ENCODE measurements around the gene C16orf74.

C16orf74 gene

GRCh38 chr16:85774136-85774535, 23.2 kb upstream of the C16orf74 start:
- no peak for DNase-seq

GRCh38 chr16:85773044-85773443, 22.1 kb upstream of the C16orf74 start:
- DNase-seq: no peak

GRCh38 chr16:85770741-85771140, 19.8 kb upstream of the C16orf74 start:
- no peak for DNase-seq

DNA sequence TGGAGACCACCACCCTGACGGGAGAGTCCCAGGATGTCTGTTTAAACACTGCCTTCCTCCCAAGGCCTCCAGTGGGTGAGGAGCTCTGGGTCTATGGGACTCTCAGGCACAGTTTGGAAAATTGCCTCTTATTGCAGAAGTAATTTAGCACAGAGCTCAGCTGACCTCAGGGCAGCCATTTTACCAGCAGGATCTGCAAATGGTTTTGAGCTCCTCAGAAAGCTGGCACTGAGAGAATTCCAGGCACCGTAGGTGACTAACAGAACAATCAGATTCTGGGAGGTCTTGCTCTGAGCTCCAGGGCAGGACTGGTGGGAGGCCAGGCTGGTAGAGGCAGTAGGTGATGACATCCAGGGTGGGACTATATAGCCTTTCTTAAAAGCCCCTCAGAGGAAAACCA, 17.3 kb upstream of the C16orf74 start:
- no peak for DNase-seq

- DNase-seq: no peak
These were observed 16.6 kb upstream of the C16orf74 start for GRCh38 chr16:85767531-85767930.

GRCh38 chr16:85765767-85766166, 14.9 kb upstream of the C16orf74 start:
- DNase-seq: no peak

DNA sequence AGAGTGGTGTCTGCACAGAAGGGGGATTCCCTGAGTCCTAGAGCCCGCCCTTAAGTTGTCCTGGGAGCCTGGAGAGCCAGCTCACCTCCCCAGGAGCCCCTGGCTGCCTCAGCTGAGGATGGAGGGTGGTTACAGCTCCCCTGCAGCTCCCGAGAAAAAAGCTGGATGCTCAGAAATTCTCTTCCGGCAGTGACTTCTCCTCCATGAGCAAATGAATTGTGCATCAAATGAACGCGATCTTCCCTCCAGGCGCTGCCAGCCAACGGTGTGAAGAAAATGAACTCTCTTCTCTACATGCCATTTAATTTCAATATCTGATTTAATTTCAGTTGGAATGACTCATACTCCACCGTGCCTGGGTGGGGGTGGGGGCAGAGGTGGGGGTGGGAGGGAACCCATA, 14.3 kb upstream of the C16orf74 start:
- DNase-seq: no peak

GRCh38 chr16:85763616-85764015, 12.7 kb upstream of the C16orf74 start:
- DNase-seq: no peak

- DNase-seq: no peak
These were observed 12.1 kb upstream of the C16orf74 start for GRCh38 chr16:85762970-85763369.

- no peak for DNase-seq
These were observed 11.0 kb upstream of the C16orf74 start for GRCh38 chr16:85761861-85762260.

- DNase-seq: peak; percentile 32 to 48
These were observed 8.9 kb upstream of the C16orf74 start for GRCh38 chr16:85759631-85760419.

DNA sequence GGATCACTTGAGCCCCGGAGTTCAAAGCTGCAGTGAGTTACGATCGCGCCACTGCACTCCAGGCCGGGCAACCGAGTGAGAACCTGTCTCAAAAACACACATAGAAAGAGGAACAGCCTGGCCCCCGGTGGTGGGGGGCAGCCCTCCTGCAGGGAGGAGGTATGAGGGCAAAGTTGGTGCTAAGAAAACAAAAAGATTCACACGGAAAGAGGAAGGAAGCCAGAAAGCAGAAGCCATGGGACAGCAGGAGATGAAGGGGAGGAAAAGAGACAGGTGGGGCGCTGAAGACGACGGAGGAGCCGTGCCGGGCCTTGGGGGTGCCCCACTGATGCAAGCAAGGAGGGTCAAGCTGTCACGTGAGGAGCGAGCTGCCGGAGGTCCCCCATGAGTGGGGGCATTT, 8.2 kb upstream of the C16orf74 start:
- DNase-seq: no peak

- no peak for DNase-seq
These were observed 6.5 kb upstream of the C16orf74 start for GRCh38 chr16:85757341-85757822.

DNA sequence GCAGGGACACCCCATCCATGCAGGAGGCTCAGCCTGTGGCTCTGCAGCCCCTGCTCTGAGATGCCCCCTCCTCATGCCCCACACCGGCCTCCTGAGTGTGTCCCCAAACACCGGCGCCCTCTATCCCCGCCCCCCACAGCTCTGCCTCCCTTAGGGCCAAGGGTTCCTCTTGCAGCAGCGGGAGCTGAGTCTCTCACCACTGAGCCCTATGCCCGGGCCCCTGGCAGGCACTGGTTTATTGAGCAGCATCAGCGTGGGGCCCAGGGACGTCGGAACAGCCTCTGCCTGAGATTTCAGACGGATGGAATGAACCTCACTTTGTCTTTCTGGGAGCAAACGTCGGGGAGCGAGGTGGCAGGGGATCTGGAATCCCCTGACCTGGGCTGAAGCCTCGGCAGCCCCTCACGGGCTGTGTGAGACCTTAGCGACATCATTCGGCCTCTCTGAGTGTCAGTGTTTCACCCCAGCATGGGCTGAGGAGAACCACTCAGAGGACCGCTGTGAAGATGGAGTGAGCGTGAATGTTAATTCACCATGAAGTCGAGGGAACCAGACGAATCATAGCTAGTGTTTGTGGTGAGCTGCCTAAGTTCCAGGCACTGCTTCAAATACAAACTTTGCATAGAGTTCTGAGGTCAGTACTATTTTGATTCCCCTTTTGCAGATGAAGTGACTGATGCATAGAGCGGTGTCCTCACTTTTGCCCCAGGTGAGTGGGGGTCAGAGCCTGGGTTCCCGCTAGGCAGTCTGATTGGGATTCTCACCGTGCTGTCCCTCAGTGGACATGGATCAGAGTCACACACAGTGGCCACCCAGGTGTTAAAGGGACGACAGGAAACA, 5.3 kb upstream of the C16orf74 start:
- no peak for DNase-seq

- peak; percentile 13 to 48 for DNase-seq
These were observed 3.5 kb upstream of the C16orf74 start for GRCh38 chr16:85754413-85754812.

- DNase-seq: no peak
These were observed 3.1 kb upstream of the C16orf74 start for GRCh38 chr16:85753976-85754375.

- no peak for DNase-seq
These were observed 2.7 kb upstream of the C16orf74 start for GRCh38 chr16:85753559-85753958.

DNA sequence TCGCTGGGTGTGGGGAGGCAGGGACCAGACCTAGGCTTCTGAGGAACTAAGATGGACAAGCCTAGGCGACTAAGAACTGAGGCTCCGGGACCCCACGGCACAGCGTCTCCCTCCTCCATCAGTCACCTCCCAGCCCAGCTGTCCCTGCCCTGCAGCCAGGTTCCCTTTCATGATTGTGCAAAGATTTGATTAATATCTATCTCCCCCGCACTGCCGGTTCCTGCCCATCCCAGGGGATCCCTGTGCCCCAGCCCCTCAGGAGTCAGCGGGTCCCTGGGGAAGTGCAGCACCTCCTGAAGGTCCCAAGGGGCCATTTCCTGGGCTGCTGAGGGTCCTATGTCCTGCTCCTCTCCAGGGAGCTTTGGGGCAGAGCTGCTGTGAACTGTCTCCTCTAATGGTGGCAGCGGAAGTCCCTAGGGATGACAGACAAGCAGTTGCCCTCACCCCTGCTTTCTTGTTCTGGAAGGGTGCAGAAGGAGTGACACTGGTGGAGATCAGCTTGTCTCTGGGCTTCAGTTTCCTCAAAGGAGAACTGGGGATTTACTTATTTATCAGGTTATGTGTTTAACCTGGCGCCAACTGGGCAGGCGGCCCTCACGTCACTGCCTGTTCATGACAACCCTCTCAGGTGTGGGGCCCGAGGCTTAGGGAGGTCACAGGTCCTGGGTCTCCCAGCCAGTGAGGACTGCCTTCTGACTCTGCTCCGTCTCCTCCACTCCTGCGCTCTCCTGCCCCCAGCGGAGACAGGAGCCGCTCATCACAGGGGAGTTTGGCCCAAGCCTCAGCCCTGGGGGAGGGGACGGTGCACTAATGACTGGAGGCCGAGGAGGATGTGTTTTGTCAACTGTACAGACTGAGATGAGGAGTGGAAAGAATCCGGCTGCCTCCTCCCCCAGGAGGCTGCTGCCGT, 1.9 kb upstream of the C16orf74 start:
- DNase-seq: peak; percentile 29 to 55

DNA sequence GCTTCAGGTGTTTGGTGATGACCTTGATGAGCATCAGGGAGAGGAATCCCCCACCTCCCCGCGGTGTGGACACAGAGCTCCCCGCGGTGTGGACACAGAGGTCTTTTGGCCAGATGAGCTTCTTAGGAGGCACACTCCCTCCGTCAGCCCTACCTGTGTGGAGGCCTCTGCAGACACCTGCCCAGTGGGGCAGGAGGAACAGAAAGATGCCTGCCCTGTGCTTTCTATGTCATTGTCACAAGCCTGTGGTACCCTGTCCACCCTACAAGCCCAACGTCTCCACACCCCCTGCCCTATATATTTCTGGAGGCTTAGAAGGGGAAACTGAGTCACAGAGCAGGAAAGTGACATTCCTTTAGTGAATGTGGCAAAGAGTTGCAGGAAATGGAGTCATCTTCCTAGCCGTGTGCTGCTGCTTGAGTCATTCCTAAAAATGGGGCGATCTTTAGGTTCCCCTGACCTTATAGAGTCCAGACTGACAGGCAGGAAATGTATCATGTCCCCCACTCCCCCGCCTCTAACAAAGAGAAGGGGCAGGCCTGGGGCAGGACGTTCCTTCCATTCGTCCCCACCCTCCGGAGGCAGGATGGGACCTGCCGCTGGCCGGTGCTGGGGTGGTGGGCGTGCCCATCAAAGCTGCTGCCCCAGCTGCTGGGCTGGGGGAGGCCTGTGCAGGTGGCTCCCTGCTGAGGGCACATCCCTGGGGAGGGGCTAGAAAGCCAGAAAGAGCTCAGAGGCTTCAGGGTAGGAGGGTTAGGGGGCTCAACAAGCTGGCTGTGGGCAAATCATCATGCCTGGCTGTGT, 1.0 kb upstream of the C16orf74 start:
- peak in 1 of 2 experiments; percentile 47 for DNase-seq

DNA sequence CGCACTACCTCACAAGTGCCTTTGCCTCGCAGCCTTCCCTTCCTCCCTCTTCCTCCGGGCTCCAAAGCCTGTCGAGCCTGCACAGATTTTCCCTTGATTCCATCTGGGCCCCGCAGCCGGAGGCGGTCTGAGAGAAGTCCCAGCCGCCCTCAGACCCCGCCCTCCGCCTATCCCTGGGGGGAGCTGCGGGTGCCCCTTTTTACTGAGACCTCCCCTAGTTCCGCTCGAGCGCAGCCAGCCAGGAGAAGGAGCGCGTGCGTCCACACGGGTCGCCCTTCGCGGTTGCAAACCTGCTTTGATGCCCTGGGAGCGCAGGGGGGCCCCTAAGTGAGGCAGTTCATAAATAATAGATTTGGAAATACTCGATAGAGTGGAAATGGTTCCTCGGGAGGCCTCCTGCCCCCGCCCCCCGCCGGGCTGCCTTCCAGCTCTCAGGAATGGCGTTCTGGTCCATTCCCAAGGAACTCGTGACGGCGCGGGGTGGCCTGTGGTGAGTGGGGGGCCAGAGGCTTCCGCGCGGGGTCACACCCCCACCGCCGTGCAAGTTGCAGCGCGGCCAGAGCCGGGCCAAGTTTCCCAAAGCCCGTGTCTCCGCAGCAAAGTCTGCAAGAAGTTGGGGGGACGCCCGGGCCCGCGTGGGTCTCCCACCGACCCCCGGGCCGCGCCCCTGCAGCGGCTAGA, 610 bp downstream of the C16orf74 start:
- peak; percentile 43 to 68 for DNase-seq

GRCh38 chr16:85749771-85750145, 1.1 kb downstream of the C16orf74 start:
- peak in 1 of 2 experiments; percentile 44 for DNase-seq
